HEK293 (cell line): ENCODE data around the gene SYN1.

Experiments used
- CTCF ChIA-PET: fragments of 350-600 bp; formaldehyde crosslinking; extraction: SDS; loops from one replicate; lab custom pipeline; 2021; ENCODE audit warnings: antibody characterized with exemption; lab: Yijun Ruan, JAX
- POLR2A ChIA-PET: fragments of 300-600 bp; formaldehyde crosslinking; extraction: SDS; loops from one replicate; lab custom pipeline; 2020; ENCODE audit warnings: antibody characterized with exemption, inconsistent platforms; lab: Yijun Ruan, JAX
- H3K27ac ChIP-seq: fragments of 200-500 bp; sonication (Bioruptor generic); 2 replicates; pipeline ENCODE4 v1.5.1; 2014; ENCODE audit warnings: low read depth, low read length, control low read depth, inconsistent platforms; ENCODE audit errors: extremely low read depth
- H3K36me3 ChIP-seq, 2 experiments: fragments of 200-500 bp in 1 of 2; sonication (Bioruptor generic) in 1 of 2; 1 replicate in 1 of 2; 2 replicates in 1 of 2; pipeline ENCODE4 v1.5.1; 2014 to 2017; ENCODE audit warnings: inconsistent platforms in 2 of 2, low read length in 2 of 2; ENCODE audit not compliant: control insufficient read depth in 2 of 2, insufficient read depth in 1 of 2
- H3K4me1 ChIP-seq: fragments of 200-500 bp; sonication (Bioruptor generic); 2 replicates; pipeline ENCODE4 v1.5.1; 2014; ENCODE audit warnings: mild to moderate bottlenecking, low read length, inconsistent platforms; ENCODE audit not compliant: control insufficient read depth, insufficient read depth
- H3K4me3 ChIP-seq: 2 replicates; pipeline ENCODE4 v1.5.1; 2011; ENCODE audit warnings: low read depth, mild to moderate bottlenecking, control low read depth, low read length, moderate library complexity
- H3K9me3 ChIP-seq: fragments of 200-500 bp; sonication (Bioruptor generic); 2 replicates; pipeline ENCODE4 v1.5.1; 2014; ENCODE audit warnings: low read depth, low read length, inconsistent platforms; ENCODE audit not compliant: control insufficient read depth, insufficient read depth
- BCL11B ChIP-seq: fragments of 450-650 bp; formaldehyde crosslinking; IDR thresholded peaks from 2 replicates; pipeline ENCODE4 v1.5.1; 2016; ENCODE audit warnings: low read depth, missing biosample characterization, missing genetic modification characterization
- YY2 ChIP-seq: fragments of 450-650 bp; formaldehyde crosslinking; IDR thresholded peaks from 2 replicates; pipeline ENCODE4 v1.5.1; 2016; ENCODE audit warnings: missing biosample characterization, missing genetic modification characterization
- ZBTB11 ChIP-seq: fragments of 450-650 bp; formaldehyde crosslinking; conservative IDR thresholded peaks from 2 replicates; pipeline ENCODE4 v1.5.1; 2016; ENCODE audit warnings: low read depth, missing biosample characterization, missing genetic modification characterization
- ZBTB48 ChIP-seq: fragments of 450-650 bp; formaldehyde crosslinking; IDR thresholded peaks from 2 replicates; pipeline ENCODE4 v1.5.1; 2016; ENCODE audit warnings: missing biosample characterization, missing genetic modification characterization
- ZNF114 ChIP-seq: fragments of 450-650 bp; formaldehyde crosslinking; IDR thresholded peaks from 2 replicates; pipeline ENCODE4 v1.5.0; 2017; ENCODE audit warnings: missing biosample characterization, missing genetic modification characterization
- ZNF169 ChIP-seq: fragments of 450-650 bp; formaldehyde crosslinking; IDR thresholded peaks from 2 replicates; pipeline ENCODE4 v1.5.1; 2016; ENCODE audit warnings: missing biosample characterization, missing genetic modification characterization
- ZNF335 ChIP-seq: fragments of 450-650 bp; formaldehyde crosslinking; conservative IDR thresholded peaks from 2 replicates; pipeline ENCODE4 v1.5.1; 2016; ENCODE audit warnings: missing biosample characterization, missing genetic modification characterization
- ZNF398 ChIP-seq: fragments of 450-650 bp; formaldehyde crosslinking; IDR thresholded peaks from 2 replicates; pipeline ENCODE4 v1.5.1; 2017; ENCODE audit warnings: missing biosample characterization, missing genetic modification characterization
- ZNF416 ChIP-seq: fragments of 450-650 bp; formaldehyde crosslinking; IDR thresholded peaks from 2 replicates; pipeline ENCODE4 v1.5.1; 2016; ENCODE audit warnings: missing biosample characterization, missing genetic modification characterization
- ZNF544 ChIP-seq: fragments of 450-650 bp; formaldehyde crosslinking; IDR thresholded peaks from 2 replicates; pipeline ENCODE4 v1.5.0; 2017; ENCODE audit warnings: missing biosample characterization, missing genetic modification characterization
- ZNF596 ChIP-seq: fragments of 450-650 bp; IDR thresholded peaks from 2 replicates; pipeline ENCODE4 v1.5.0; 2018; ENCODE audit warnings: missing biosample characterization, mild to moderate bottlenecking, missing genetic modification characterization, moderate library complexity
- ZNF626 ChIP-seq: fragments of 450-650 bp; sonication (Bioruptor Pico); formaldehyde crosslinking; IDR thresholded peaks from 2 replicates; pipeline ENCODE4 v1.5.1; 2018; ENCODE audit warnings: missing biosample characterization, missing genetic modification characterization, inconsistent platforms
- ZNF677 ChIP-seq: fragments of 450-650 bp; IDR thresholded peaks from 2 replicates; pipeline ENCODE4 v1.5.0; 2018; ENCODE audit warnings: missing biosample characterization, mild to moderate bottlenecking, missing genetic modification characterization, moderate library complexity
- ZNF704 ChIP-seq: fragments of 450-650 bp; formaldehyde crosslinking; IDR thresholded peaks from 2 replicates; pipeline ENCODE4 v1.5.1; 2016; ENCODE audit warnings: missing biosample characterization, missing genetic modification characterization
- ZNF792 ChIP-seq: fragments of 450-650 bp; formaldehyde crosslinking; IDR thresholded peaks from 2 replicates; pipeline ENCODE4 v1.5.1; 2016; ENCODE audit warnings: missing biosample characterization, missing genetic modification characterization
- ZSCAN16 ChIP-seq: fragments of 450-650 bp; formaldehyde crosslinking; IDR thresholded peaks from 2 replicates; pipeline ENCODE4 v1.5.1; 2016; ENCODE audit warnings: missing biosample characterization, missing genetic modification characterization
- TF ChIP-seq, protein P1 (sequence below): fragments of 450-650 bp; IDR thresholded peaks from 2 replicates; pipeline ENCODE4 v1.5.1; 2018; ENCODE audit warnings: missing biosample characterization, missing genetic modification characterization
- TF ChIP-seq, protein P2 (sequence below): fragments of 450-650 bp; formaldehyde crosslinking; IDR thresholded peaks from 2 replicates; pipeline ENCODE4 v1.5.1; 2016; ENCODE audit warnings: missing biosample characterization, missing genetic modification characterization

The SYN1 gene

DNA sequence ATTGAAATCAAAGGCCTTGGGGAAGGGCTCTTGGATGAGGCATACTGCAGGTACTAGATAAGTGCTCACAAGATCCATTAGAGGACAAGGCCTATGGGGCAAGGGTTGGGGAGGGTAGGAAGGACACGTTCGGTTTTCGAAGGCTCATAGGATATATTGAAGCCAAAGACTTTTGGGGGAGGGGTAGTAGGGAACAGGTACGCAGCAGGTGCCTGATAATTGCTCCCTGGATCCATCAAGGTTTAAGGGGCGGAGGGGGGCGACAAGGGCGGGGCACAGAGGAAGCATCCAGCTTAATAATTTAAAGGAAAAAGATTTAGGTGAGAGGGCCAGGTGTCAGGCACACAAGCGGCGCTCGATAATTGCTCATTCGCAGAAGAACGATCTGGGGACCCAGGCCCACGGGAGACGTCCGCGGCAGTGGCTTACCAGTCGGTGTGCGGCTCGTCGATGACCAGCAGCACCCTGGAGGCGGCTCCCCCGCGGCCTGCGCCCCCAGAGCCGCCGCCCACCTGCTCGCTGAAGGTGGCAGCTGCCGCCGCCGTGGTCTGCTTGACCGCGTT lies 653 bp downstream of the SYN1 start:
- Histone ChIP-seq H3K4me3 (no peak overlapping the region), H3K36me3 (no peaks in the 10 kb centered on the region), H3K4me1 (no peaks in the 10 kb centered on the region), H3K9me3 (no peaks in the 10 kb centered on the region), H3K27ac (no peak overlapping the region)
- POLR2A ChIA-PET = no interaction called here
- TF ChIP-seq ZNF792 = peak; percentile 70; the same call in 1 of the 2 replicates
- TF ChIP-seq ZBTB11 (tag by site-specific recombination) = no peak
- TF ChIP-seq ZNF626 (tag by site-specific recombination) = no peak
- CTCF ChIA-PET = no interaction called here

GRCh38 chrX:47614618-47615017 lies 5.0 kb downstream of the SYN1 start:
- CTCF ChIA-PET = no interaction called here
- H3K4me1 ChIP-seq = no peaks in the 10 kb centered on the region
- POLR2A ChIA-PET = no interaction called here
- H3K4me3 ChIP-seq = no peak overlapping the region
- H3K27ac ChIP-seq = no peak overlapping the region
- H3K36me3 ChIP-seq = no peaks in the 10 kb centered on the region
- H3K9me3 ChIP-seq = no peaks in the 10 kb centered on the region
- TF ChIP-seq ZBTB11 (tag by site-specific recombination) = no peak
- no peak for TF ChIP-seq ZBTB48 (tag by site-specific recombination)
- no peak for TF ChIP-seq ZNF335 (tag by site-specific recombination)
- TF ChIP-seq ZNF114 (tag by site-specific recombination) = no peak
- TF ChIP-seq YY2 (tag by site-specific recombination) = no peak
- no peak for TF ChIP-seq ZNF596 (tag by site-specific recombination)
- TF ChIP-seq ZNF544 = no peak

- POLR2A ChIA-PET = interaction anchor here (1.2 kb wide), 1 partner anchor 11 kb away, joined by 3 read pairs; no protein-coding TSS in a partner anchor
- Histone ChIP-seq H3K9me3 (no peaks in the 10 kb centered on the region), H3K4me1 (no peaks in the 10 kb centered on the region), H3K27ac (no peak overlapping the region), H3K4me3 (no peak overlapping the region), H3K36me3 (no peaks in the 10 kb centered on the region)
- CTCF ChIA-PET = interaction anchor here (0.6 to 1.3 kb wide), 3 partner anchors 10 to 1359 kb away, joined by 3 read pairs; no protein-coding TSS in a partner anchor
- TF ChIP-seq, protein P1, sequence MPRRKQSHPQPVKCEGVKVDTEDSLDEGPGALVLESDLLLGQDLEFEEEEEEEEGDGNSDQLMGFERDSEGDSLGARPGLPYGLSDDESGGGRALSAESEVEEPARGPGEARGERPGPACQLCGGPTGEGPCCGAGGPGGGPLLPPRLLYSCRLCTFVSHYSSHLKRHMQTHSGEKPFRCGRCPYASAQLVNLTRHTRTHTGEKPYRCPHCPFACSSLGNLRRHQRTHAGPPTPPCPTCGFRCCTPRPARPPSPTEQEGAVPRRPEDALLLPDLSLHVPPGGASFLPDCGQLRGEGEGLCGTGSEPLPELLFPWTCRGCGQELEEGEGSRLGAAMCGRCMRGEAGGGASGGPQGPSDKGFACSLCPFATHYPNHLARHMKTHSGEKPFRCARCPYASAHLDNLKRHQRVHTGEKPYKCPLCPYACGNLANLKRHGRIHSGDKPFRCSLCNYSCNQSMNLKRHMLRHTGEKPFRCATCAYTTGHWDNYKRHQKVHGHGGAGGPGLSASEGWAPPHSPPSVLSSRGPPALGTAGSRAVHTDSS (tag by site-specific recombination) = no peak
- TF ChIP-seq ZNF416 (tag by site-specific recombination) (no peak), ZNF677 (tag by site-specific recombination) (no peak), ZNF398 (0 out of 2 replicates have a peak, but pooled peaks have one; percentile 12), ZSCAN16 (tag by site-specific recombination) (no peak), ZNF704 (tag by site-specific recombination) (no peak), ZNF169 (tag by site-specific recombination) (no peak), BCL11B (tag by site-specific recombination) (no peak)
- TF ChIP-seq, protein P2, sequence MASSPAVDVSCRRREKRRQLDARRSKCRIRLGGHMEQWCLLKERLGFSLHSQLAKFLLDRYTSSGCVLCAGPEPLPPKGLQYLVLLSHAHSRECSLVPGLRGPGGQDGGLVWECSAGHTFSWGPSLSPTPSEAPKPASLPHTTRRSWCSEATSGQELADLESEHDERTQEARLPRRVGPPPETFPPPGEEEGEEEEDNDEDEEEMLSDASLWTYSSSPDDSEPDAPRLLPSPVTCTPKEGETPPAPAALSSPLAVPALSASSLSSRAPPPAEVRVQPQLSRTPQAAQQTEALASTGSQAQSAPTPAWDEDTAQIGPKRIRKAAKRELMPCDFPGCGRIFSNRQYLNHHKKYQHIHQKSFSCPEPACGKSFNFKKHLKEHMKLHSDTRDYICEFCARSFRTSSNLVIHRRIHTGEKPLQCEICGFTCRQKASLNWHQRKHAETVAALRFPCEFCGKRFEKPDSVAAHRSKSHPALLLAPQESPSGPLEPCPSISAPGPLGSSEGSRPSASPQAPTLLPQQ (tag by site-specific recombination) = no peak
Observed at GRCh38 chrX:47613082-47613481, 6.6 kb downstream of the SYN1 start.
